Measurements from ENCODE around the gene PPP1R18. TPM values are rescaled to one million over a fixed set of nuclear protein-coding genes. Genes with fewer than 3 reads are reported as not detected.

Gene PPP1R18
- total RNA-seq: 100 to 1,000 TPM; 146 to 149 TPM

GRCh38 chr6:30686009-30686907 lies at the start of gene PPP1R18:
PPP1R18 (minus strand) TSS chr6:30686645; CDS start chr6:30686018, 627 bp downstream.
- ChIA-PET CTCF (interaction anchor here (1.3 to 6.2 kb wide), 4 partner anchors 36 to 204 kb away, joined by 3 to 49 read pairs (median 4); partner anchors contain the start of genes MRPS18B, PPP1R10 and TUBB), POLR2A (interaction anchor here (0.9 to 1.7 kb wide), 3 partner anchors 31 to 73 kb away, joined by 3 to 7 read pairs (median 4); partner anchors contain the start of gene MDC1)

DNA sequence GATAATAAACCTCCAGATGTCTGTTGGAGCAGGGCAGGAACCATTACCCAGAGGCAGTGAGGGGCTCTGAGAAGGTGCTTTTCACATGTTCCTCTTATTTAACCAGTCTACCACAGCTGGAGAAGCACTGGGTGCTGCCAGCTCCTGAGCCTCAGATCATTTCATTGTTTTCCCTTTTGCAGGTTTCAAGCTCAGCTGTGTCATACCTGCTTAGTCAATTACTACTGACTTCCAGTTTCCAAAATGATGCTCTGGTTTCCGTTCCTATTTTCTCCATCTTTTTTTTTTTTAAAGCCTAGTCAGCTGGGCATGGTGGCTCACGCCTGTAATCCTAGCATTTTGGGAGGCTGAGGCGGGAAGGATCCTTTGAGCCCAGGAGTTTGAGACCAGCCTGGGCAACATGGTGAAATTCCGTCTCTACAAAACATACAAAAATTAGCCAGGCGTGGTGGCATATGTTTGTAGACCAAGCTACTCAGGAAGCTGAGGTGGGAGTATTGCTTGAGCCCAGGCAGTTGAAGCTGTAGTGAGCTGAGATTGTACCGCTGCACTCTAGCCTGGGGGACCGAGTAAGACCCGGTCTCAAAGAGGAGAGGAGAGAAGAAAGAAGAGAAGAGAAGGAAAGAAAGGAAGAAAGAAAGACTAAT lies 49.3 kb upstream of the PPP1R18 start:
- CTCF ChIA-PET: interaction anchor here (0.9 to 2.9 kb wide), 9 partner anchors 12 to 96 kb away, joined by 3 to 14 read pairs (median 4); no protein-coding TSS in a partner anchor
- POLR2A ChIA-PET: interaction anchor here (0.5 to 1.9 kb wide), 12 partner anchors 14 to 534 kb away, joined by 3 to 6 read pairs (median 3); partner anchors contain the start of gene PRR3

DNA sequence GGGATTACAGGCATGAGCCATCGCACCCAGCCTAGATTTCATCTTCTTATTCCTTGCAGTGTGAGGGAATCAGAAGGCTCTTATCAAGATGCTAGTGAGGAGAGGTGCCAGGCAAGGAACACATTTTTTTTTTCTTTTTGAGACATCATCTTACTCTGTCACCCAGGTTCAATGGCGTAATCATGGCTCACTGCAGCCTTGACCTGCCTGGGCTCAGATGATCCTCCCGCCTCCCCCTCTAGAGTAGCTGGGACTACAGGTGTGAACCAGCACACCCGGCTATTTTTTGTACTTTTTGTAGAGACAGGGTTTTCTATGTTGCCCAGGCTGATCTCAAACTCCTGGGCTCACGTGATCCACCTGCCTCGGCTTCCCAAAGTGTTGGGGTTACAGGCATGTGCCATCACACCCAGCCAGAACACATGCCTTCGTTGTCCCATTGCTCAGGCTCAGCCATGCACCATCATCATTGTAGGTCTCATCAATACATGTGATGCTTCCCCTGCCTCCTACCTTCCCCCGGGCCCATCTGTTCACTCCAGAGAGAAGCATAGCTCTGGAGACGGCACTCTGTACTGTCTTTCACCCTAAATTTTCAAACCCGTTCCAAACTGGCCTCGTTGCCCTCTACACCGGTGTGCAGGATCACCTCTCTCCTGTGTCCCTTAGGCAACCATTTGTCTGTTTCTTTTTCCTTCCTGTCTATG lies 45.9 kb upstream of the PPP1R18 start:
- ChIA-PET POLR2A (interaction anchor here (1.2 kb wide), 1 partner anchor 10 kb away, joined by 3 read pairs; no protein-coding TSS in a partner anchor), CTCF (interaction anchor here (0.9 to 3.6 kb wide), 4 partner anchors 12 to 169 kb away, joined by 5 to 33 read pairs (median 19); partner anchors contain the start of gene TUBB)

GRCh38 chr6:30730601-30731435 lies 44.4 kb upstream of the PPP1R18 start:
- ChIA-PET CTCF (interaction anchor here (0.5 to 3.6 kb wide), 30 partner anchors 10 to 171 kb away, joined by 3 to 33 read pairs (median 4); partner anchors contain the start of genes ATAT1, DHX16, IER3 and MDC1), POLR2A (interaction anchor here (0.6 to 1.3 kb wide), 10 partner anchors 9 to 115 kb away, joined by 3 to 22 read pairs (median 6); no protein-coding TSS in a partner anchor)

DNA sequence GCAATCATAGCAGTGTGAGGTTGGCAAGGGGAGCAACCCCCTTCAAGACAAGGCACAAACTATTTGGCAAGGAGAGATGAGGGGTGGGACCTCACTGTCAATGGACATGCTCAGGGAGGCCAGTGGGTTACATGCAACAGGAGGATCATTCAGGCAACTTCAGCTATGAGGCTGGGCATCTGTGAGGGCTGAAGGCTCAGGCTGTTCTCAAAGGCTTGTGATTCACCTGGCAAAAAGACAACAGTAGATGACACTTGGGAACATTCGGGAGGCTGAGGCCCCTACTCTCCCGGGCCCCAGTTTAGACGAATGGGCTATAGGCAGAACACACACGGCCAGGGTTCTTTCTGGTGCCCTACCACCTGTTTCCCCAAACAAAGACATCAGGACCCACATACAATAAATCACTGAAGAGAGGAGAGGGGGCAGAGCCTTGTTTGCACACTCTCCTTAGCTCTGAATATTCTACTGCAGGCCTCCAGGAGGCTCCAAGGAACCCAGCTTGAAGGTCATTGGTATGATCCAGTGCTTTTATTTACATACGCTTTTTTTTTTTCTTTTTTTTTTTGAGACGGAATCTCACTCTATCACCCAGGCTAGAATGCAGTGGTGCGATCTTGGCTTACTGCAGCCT lies 41.6 kb upstream of the PPP1R18 start:
- POLR2A ChIA-PET: interaction anchor here (0.5 to 0.7 kb wide), 3 partner anchors 43 to 514 kb away, joined by 3 to 7 read pairs (median 4); no protein-coding TSS in a partner anchor

GRCh38 chr6:30726506-30727413 lies 40.3 kb upstream of the PPP1R18 start:
- CTCF ChIA-PET: interaction anchor here (0.9 to 1.3 kb wide), 4 partner anchors 10 to 54 kb away, joined by 3 to 4 read pairs (median 3); partner anchors contain the start of gene DHX16
- POLR2A ChIA-PET: interaction anchor here (0.7 kb wide), 1 partner anchor 138 kb away, joined by 5 read pairs; no protein-coding TSS in a partner anchor

More for the DNA sequence above, 41.6 kb upstream of the PPP1R18 start:
- CTCF ChIA-PET: interaction anchor here (1.4 to 1.8 kb wide), 3 partner anchors 9 to 187 kb away, joined by 3 to 10 read pairs (median 7); no protein-coding TSS in a partner anchor

DNA sequence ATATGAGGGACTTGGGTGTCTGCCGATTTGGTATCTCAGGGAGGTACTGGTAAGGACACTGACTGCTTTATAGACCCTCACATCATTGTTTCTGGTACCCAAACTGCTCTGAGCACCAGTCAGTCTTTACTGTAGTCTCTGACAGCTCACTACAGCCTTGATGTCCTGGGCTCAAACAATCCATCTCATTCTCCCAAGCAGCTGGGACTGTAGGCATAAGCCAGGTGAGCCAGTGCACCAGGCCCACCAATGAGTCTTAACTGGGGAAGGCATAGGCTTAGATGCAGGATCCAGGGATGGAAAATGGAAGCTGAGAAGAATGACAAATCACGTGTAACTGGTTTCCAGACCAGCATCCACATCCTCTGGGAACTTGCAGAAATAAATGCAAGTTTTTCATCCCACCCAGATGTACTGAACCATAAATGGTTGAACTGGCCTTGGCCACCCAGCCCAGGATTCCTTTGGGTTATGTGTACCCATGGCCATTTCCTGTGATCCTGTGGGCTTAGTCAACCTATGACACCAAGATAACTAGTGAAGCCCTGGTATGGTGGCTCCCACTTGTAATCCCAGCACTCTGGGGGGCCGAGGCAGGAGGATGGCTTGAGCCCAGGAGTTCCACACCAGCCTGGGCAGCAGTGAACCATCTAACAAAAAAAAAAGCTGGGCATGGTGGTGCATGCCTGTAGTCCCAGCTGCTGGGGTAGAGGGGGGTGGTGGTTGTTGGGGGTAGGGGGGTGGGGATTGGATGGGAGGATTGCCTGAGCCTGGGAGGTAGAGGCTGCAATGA lies 39.5 kb upstream of the PPP1R18 start:
- ChIA-PET POLR2A (interaction anchor here (0.5 kb wide), 1 partner anchor 323 kb away, joined by 3 read pairs; no protein-coding TSS in a partner anchor), CTCF (interaction anchor here (1.1 to 1.3 kb wide), 3 partner anchors 11 to 53 kb away, joined by 3 to 4 read pairs (median 3); partner anchors contain the start of gene DHX16)

- ChIA-PET POLR2A (interaction anchor here (0.6 to 8.4 kb wide), 3 partner anchors 44 to 115 kb away, joined by 3 to 98 read pairs (median 4); no protein-coding TSS in a partner anchor), CTCF (interaction anchor here (0.6 to 5.3 kb wide), 4 partner anchors 11 to 93 kb away, joined by 3 to 64 read pairs (median 28); no protein-coding TSS in a partner anchor)
These were observed 38.6 kb upstream of the PPP1R18 start for GRCh38 chr6:30724906-30725667.

GRCh38 chr6:30723843-30724741 lies 37.6 kb upstream of the PPP1R18 start:
- CTCF ChIA-PET: interaction anchor here (1.6 to 5.3 kb wide), 5 partner anchors 12 to 88 kb away, joined by 3 to 64 read pairs (median 5); partner anchors contain the start of gene FLOT1
- POLR2A ChIA-PET: interaction anchor here (1.0 to 8.4 kb wide), 2 partner anchors 43 to 114 kb away, joined by 3 to 98 read pairs; no protein-coding TSS in a partner anchor

GRCh38 chr6:30723159-30723842 lies 36.9 kb upstream of the PPP1R18 start:
- CTCF ChIA-PET: interaction anchor here (0.6 to 5.5 kb wide), 15 partner anchors 8 to 158 kb away, joined by 3 to 64 read pairs (median 3); partner anchors contain the start of genes C6orf136, DHX16, FLOT1 and MRPS18B
- POLR2A ChIA-PET: interaction anchor here (1.0 to 8.4 kb wide), 4 partner anchors 9 to 97 kb away, joined by 3 to 98 read pairs (median 4); partner anchors contain the start of gene ATAT1

GRCh38 chr6:30722280-30723112 lies 36.1 kb upstream of the PPP1R18 start:
- POLR2A ChIA-PET: interaction anchor here (0.7 to 8.4 kb wide), 13 partner anchors 8 to 151 kb away, joined by 3 to 98 read pairs (median 4); partner anchors contain the start of genes ABCF1, ATAT1, DHX16 and MRPS18B
- CTCF ChIA-PET: interaction anchor here (0.6 to 5.5 kb wide), 17 partner anchors 8 to 160 kb away, joined by 3 to 64 read pairs (median 3); partner anchors contain the start of genes C6orf136, DHX16, FLOT1 and MRPS18B

Data from activated CD8-positive, alpha-beta memory T cell treated with anti-CD3 and anti-CD28 coated beads for 36 hours (primary cell).